BE2C (cell line): ENCODE measurements around the gene BMPR1B.

Experiments used
- DNase-seq: peaks from one replicate; pipeline ENCODE4 v3.0.0-alpha.2; 2020
- H3K27me3 ChIP-seq: fragments of 250-450 bp; sonication (Bioruptor Pico); 2 replicates; pipeline ENCODE4 v1.5.1; 2020; ENCODE audit warnings: mild to moderate bottlenecking
- H3K36me3 ChIP-seq: fragments of 250-450 bp; sonication (Bioruptor Pico); 2 replicates; pipeline ENCODE4 v1.5.1; 2020; ENCODE audit warnings: mild to moderate bottlenecking
- H3K4me1 ChIP-seq: fragments of 250-450 bp; sonication (Bioruptor Pico); 2 replicates; pipeline ENCODE4 v1.5.1; 2020
- H3K4me3 ChIP-seq: 2 replicates; pipeline ENCODE4 v1.5.1; 2011; ENCODE audit warnings: low read depth, low read length
- H3K9me3 ChIP-seq: fragments of 250-450 bp; sonication (Bioruptor Pico); 2 replicates; pipeline ENCODE4 v1.5.1; 2020
- CTCF ChIP-seq: IDR thresholded peaks from 2 replicates; pipeline ENCODE4 v1.5.1; 2012; ENCODE audit warnings: mild to moderate bottlenecking, low read depth, low read length

BMPR1B gene

GRCh38 chr4:95155759-95156451, 398.1 kb downstream of the BMPR1B start:
- TF ChIP-seq CTCF = peak; percentile 78
- H3K27me3 ChIP-seq = no peaks in the 10 kb centered on the region
- H3K4me3 ChIP-seq = no peak overlapping the region
- H3K9me3 ChIP-seq = no peaks in the 10 kb centered on the region
- peaks cover 6% of the 10 kb centered on the region for H3K4me1 ChIP-seq
- DNase-seq = no peak
- no peaks in the 10 kb centered on the region; the same call in 1 of the 2 replicates for H3K36me3 ChIP-seq

- H3K36me3 ChIP-seq = no peaks in the 10 kb centered on the region; the same call in 1 of the 2 replicates
- DNase-seq = no peak
- H3K9me3 ChIP-seq = no peaks in the 10 kb centered on the region
- H3K4me3 ChIP-seq = no peak overlapping the region
- TF ChIP-seq CTCF = no peak
- H3K4me1 ChIP-seq = peaks cover 3% of the 10 kb centered on the region
- no peaks in the 10 kb centered on the region for H3K27me3 ChIP-seq
These were observed 398.7 kb downstream of the BMPR1B start for GRCh38 chr4:95156452-95156765.

GRCh38 chr4:95157596-95157995, 399.8 kb downstream of the BMPR1B start:
- H3K4me1 ChIP-seq = no peaks in the 10 kb centered on the region
- H3K27me3 ChIP-seq = no peaks in the 10 kb centered on the region
- TF ChIP-seq CTCF = no peak
- H3K36me3 ChIP-seq = peaks cover 8% of the 10 kb centered on the region; the same call in 1 of the 2 replicates
- H3K4me3 ChIP-seq = no peak overlapping the region
- DNase-seq = no peak
- H3K9me3 ChIP-seq = no peaks in the 10 kb centered on the region

GRCh38 chr4:95158045-95158444, 400.3 kb downstream of the BMPR1B start:
- peaks cover 9% of the 10 kb centered on the region for H3K36me3 ChIP-seq
- no peaks in the 10 kb centered on the region for H3K9me3 ChIP-seq
- H3K27me3 ChIP-seq = no peaks in the 10 kb centered on the region
- no peak for DNase-seq
- H3K4me1 ChIP-seq = no peaks in the 10 kb centered on the region
- H3K4me3 ChIP-seq = no peak overlapping the region
- TF ChIP-seq CTCF = no peak

- H3K27me3 ChIP-seq = no peaks in the 10 kb centered on the region
- TF ChIP-seq CTCF = no peak
- H3K36me3 ChIP-seq = peaks cover 14% of the 10 kb centered on the region
- DNase-seq = no peak
- H3K9me3 ChIP-seq = no peaks in the 10 kb centered on the region
- H3K4me1 ChIP-seq = no peaks in the 10 kb centered on the region
- no peak overlapping the region for H3K4me3 ChIP-seq
These were observed 400.9 kb downstream of the BMPR1B start for GRCh38 chr4:95158626-95159025.

GRCh38 chr4:95159384-95159783, 401.6 kb downstream of the BMPR1B start:
- TF ChIP-seq CTCF = no peak
- H3K9me3 ChIP-seq = no peaks in the 10 kb centered on the region
- no peaks in the 10 kb centered on the region for H3K4me1 ChIP-seq
- no peak overlapping the region for H3K4me3 ChIP-seq
- H3K36me3 ChIP-seq = peaks cover 17% of the 10 kb centered on the region
- H3K27me3 ChIP-seq = no peaks in the 10 kb centered on the region
- DNase-seq = no peak
